Activated T-helper 2 cell treated with anti-CD3 and anti-CD28 coated beads, Interferon-gamma antibody, Interleukin-2, Interleukin-4, amounts not matched to agents 10 μg/mL and 5 μg/mL and 100 μg/mL, durations not matched to agents 14 hours and 24 hours and 36 hours (primary cell): ENCODE measurements around the gene EDNRA. TPM values are rescaled to one million over a fixed set of nuclear protein-coding genes. Genes with fewer than 3 reads are reported as not detected.

Source experiments
- DNase-seq: peaks from one replicate; pipeline ENCODE4 v3.0.0; 2021; ENCODE audit warnings: low spot score
- H3K27ac Mint-ChIP-seq: one replicate; pipeline ENCODE4 v1.8.0; 2021; ENCODE audit warnings: mixed read lengths
- H3K27me3 Mint-ChIP-seq: one replicate; pipeline ENCODE4 v1.8.0; 2021; ENCODE audit warnings: low read depth, mixed read lengths
- H3K36me3 Mint-ChIP-seq: one replicate; pipeline ENCODE4 v1.8.0; 2021; ENCODE audit warnings: low read depth, mixed read lengths
- H3K4me1 Mint-ChIP-seq: one replicate; pipeline ENCODE4 v1.8.0; 2021; ENCODE audit warnings: low read depth, mixed read lengths
- H3K4me3 Mint-ChIP-seq: one replicate; pipeline ENCODE4 v1.8.0; 2021; ENCODE audit warnings: low read depth, mild to moderate bottlenecking, moderate library complexity, mixed read lengths
- H3K9me3 Mint-ChIP-seq: one replicate; pipeline ENCODE4 v1.8.0; 2021; ENCODE audit warnings: mixed read lengths
- intact Hi-C: fragments of 100-400 bp; cut with micrococcal nuclease; formaldehyde crosslinking; loops from one replicate; pipeline ENCODE4 v1.15.1; 2023
- total RNA-seq: library from RNA; stranded (reverse); gene quantifications from 2 replicates; pipeline ENCODE4 v1.2.3, GENCODE V29; 2022

The EDNRA gene
- total RNA-seq, 1 donor from 2014 or later = not detected

DNA sequence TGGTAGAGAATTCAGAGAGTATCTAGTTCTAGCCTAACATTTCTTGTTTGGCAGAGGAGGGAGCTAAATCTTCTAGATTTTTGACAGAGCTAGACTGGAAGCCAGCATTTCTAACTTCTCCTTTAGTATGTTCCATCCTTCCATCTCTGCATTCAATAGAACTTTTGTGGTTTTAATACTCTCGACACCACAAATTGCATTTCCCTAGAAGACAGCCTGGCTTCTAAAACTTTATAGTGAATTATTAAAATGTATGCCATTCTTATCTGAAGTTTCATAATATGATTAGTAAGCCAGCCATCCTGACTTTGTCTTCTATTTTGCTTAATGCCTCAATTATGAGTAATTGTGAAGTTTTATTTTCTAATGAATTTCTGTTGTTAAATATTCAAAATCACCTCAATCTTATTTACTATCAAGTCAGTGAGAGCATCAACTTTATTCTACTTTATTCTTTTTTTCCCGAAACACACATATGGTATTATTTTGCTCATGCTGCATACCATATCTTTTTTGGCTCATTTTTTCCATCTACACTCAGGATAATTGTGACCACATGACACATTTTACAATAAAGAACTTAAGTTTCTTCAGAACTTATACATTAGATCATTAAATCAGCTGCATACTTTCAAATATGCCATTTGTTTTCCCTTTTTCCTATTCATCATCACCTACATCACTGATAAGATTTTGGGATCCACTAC, 30.2 kb downstream of the EDNRA start:
- Mint-ChIP-seq H3K27me3 (peaks cover 10% of the 10 kb centered on the region), H3K9me3 (no peaks in the 10 kb centered on the region), H3K36me3 (no peaks in the 10 kb centered on the region), H3K4me1 (no peaks in the 10 kb centered on the region), H3K4me3 (no peak overlapping the region), H3K27ac (no peak overlapping the region)
- DNase-seq = no peak
- intact Hi-C loops = loop anchor here (10.0 kb wide), 1 partner anchor 194 kb away; no protein-coding TSS in a partner anchor

DNA sequence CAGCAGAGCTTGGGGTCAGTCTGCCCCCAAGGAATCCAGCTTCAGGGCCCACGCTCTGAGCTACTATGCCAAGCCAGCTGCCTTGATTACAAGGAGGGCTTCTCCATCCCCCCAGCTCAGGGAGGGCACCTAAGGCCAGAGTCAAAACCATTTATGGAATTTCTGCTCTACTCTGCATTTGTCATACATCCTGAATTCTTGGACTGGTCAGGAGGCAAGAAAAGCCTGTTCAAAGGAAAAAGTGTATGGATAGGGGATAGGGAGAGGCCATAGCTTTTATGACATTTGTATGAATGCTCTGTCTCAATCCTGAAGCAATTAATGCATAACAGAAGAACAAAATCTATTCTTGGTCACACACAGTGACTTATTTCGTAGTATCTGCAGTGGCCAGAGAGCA, 32.2 kb downstream of the EDNRA start:
- Mint-ChIP-seq H3K9me3 (no peaks in the 10 kb centered on the region), H3K27ac (no peak overlapping the region), H3K36me3 (no peaks in the 10 kb centered on the region), H3K4me3 (no peak overlapping the region), H3K4me1 (no peaks in the 10 kb centered on the region), H3K27me3 (peaks cover 10% of the 10 kb centered on the region)
- intact Hi-C loops = loop anchor here (10.0 kb wide), 1 partner anchor 192 kb away; no protein-coding TSS in a partner anchor
- DNase-seq = no peak

GRCh38 chr4:147513952-147514351, 33.1 kb downstream of the EDNRA start:
- intact Hi-C loops = loop anchor here (10.0 kb wide), 1 partner anchor 191 kb away; no protein-coding TSS in a partner anchor
- H3K27ac Mint-ChIP-seq = no peak overlapping the region
- H3K36me3 Mint-ChIP-seq = no peaks in the 10 kb centered on the region
- H3K9me3 Mint-ChIP-seq = no peaks in the 10 kb centered on the region
- peaks cover 8% of the 10 kb centered on the region for H3K27me3 Mint-ChIP-seq
- no peak overlapping the region for H3K4me3 Mint-ChIP-seq
- no peak for DNase-seq
- H3K4me1 Mint-ChIP-seq = no peaks in the 10 kb centered on the region

GRCh38 chr4:147515220-147515936, 34.5 kb downstream of the EDNRA start:
- intact Hi-C loops = loop anchor here (10.0 kb wide), 1 partner anchor 189 kb away; no protein-coding TSS in a partner anchor
- Mint-ChIP-seq H3K4me3 (no peak overlapping the region), H3K36me3 (no peaks in the 10 kb centered on the region)

GRCh38 chr4:147516133-147516532, 35.2 kb downstream of the EDNRA start:
- H3K4me3 Mint-ChIP-seq = no peak overlapping the region
- DNase-seq = no peak
- no peaks in the 10 kb centered on the region for H3K36me3 Mint-ChIP-seq
- no peak overlapping the region for H3K27ac Mint-ChIP-seq
- H3K9me3 Mint-ChIP-seq = no peaks in the 10 kb centered on the region
- intact Hi-C loops = loop anchor here (10.0 kb wide), 1 partner anchor 189 kb away; no protein-coding TSS in a partner anchor
- H3K4me1 Mint-ChIP-seq = no peaks in the 10 kb centered on the region
- H3K27me3 Mint-ChIP-seq = peaks cover 8% of the 10 kb centered on the region

More at GRCh38 chr4:147515220-147515936, 34.5 kb downstream of the EDNRA start:
- Mint-ChIP-seq H3K27ac (no peak overlapping the region), H3K9me3 (no peaks in the 10 kb centered on the region), H3K4me1 (no peaks in the 10 kb centered on the region), H3K27me3 (peaks cover 8% of the 10 kb centered on the region)
- no peak for DNase-seq

DNA sequence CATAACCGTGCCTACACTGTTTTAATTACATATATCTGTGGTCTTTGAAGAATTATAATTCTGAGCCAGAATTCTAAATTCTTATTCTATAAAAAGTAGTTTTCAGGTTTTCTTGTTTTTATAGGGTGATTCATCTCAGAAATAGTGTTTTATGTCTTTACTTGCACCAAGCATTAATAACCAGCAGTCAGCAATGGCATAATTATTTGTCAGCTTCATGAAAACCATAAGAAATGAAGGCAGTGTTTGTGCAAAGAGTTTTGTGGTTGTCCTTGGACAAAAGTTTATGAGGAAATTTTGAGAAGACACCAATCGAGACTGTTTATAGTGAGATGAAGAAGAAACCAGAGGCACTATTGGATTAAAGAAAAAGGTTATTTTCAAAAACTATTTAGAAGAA, 37.2 kb downstream of the EDNRA start:
- no peak overlapping the region for H3K27ac Mint-ChIP-seq
- no peak for DNase-seq
- H3K4me3 Mint-ChIP-seq = no peak overlapping the region
- H3K4me1 Mint-ChIP-seq = no peaks in the 10 kb centered on the region
- no peaks in the 10 kb centered on the region for H3K9me3 Mint-ChIP-seq
- intact Hi-C loops = loop anchor here (1.0 to 10.0 kb wide), 2 partner anchors 72 to 187 kb away; no protein-coding TSS in a partner anchor
- H3K36me3 Mint-ChIP-seq = no peaks in the 10 kb centered on the region
- peaks cover 1% of the 10 kb centered on the region for H3K27me3 Mint-ChIP-seq

DNA sequence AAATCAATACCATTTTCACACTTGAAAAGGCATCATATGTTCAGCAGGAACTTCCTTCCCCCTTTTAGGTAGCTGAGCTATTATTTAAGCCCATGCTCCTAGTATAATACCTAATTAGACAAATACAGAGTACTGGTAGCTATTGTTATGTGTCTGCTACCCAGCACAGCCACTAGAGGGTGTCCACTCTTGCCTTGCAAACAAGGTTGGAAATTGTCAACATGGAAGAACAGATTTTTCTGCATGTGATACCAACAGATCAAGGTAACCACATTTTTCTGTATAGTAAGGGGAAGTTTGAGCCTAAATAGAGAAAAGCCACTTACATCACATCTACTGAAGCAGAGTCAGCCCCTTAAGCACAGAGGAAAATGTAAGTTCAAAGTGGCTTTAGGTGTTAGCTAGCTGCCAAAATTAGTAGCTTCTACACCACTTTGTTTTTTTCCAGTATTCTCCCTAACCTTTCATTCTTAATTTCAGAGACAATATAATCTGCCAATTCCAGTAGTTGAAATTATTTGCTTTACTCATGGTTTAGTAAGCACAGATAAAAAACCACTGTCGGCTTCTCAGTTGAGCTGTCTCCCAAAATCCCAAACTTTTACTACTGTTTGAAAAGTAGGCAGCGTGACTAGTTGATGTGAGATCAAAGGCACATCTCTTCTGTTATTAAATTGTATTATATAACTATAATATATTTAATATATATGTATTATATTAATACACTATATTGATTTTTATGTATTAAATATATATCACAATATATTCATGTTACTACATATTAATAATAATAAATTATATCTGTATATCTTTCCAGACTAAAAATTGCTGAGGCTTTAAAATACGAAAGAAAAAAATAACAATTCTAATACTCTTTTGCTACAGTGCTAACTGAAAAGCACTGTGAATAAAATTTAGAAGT, 38.2 kb downstream of the EDNRA start:
- H3K27me3 Mint-ChIP-seq = peaks cover 1% of the 10 kb centered on the region

GRCh38 chr4:147524601-147525000, 43.7 kb downstream of the EDNRA start:
- peaks cover 11% of the 10 kb centered on the region for H3K27me3 Mint-ChIP-seq
- no peak for DNase-seq
- no peaks in the 10 kb centered on the region for H3K4me1 Mint-ChIP-seq
- no peak overlapping the region for H3K27ac Mint-ChIP-seq
- H3K36me3 Mint-ChIP-seq = no peaks in the 10 kb centered on the region
- no peaks in the 10 kb centered on the region for H3K9me3 Mint-ChIP-seq
- intact Hi-C loops = no loop called here
- no peak overlapping the region for H3K4me3 Mint-ChIP-seq

More for the DNA sequence above, 38.2 kb downstream of the EDNRA start:
- DNase-seq = peak; percentile 19
- no peaks in the 10 kb centered on the region for H3K4me1 Mint-ChIP-seq
- intact Hi-C loops = loop anchor here (1.0 to 10.0 kb wide), 3 partner anchors 71 to 347 kb away; no protein-coding TSS in a partner anchor
- no peak overlapping the region for H3K27ac Mint-ChIP-seq
- no peak overlapping the region for H3K4me3 Mint-ChIP-seq
- no peaks in the 10 kb centered on the region for H3K9me3 Mint-ChIP-seq
- no peaks in the 10 kb centered on the region for H3K36me3 Mint-ChIP-seq

- H3K4me1 Mint-ChIP-seq = no peaks in the 10 kb centered on the region
- peaks cover 11% of the 10 kb centered on the region for H3K27me3 Mint-ChIP-seq
- no peak for DNase-seq
- no peak overlapping the region for H3K27ac Mint-ChIP-seq
- intact Hi-C loops = no loop called here
- no peak overlapping the region for H3K4me3 Mint-ChIP-seq
- H3K9me3 Mint-ChIP-seq = no peaks in the 10 kb centered on the region
- H3K36me3 Mint-ChIP-seq = no peaks in the 10 kb centered on the region
These were observed 44.8 kb downstream of the EDNRA start for GRCh38 chr4:147525494-147526271.

DNA sequence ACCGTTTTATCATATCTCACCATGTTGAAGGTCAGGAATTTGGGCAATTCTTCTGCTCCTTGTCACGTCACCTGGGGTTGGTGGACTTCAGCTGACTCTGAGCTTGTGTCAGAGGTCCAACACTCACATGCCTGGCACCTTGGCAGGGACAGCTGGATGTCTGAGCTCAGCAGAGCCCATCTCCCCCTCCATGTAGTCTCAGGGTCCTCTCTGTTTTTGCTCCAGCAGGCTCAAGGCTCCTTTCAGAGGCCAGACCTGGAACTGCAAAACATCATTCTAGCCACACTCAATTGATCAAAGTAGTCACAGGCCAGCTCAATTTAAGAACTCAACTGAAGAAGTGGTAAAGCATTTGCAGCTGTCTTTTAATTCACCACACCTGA, 45.4 kb downstream of the EDNRA start:
- H3K27me3 Mint-ChIP-seq = peaks cover 11% of the 10 kb centered on the region
- no peak overlapping the region for H3K4me3 Mint-ChIP-seq
- H3K36me3 Mint-ChIP-seq = no peaks in the 10 kb centered on the region
- no peak overlapping the region for H3K27ac Mint-ChIP-seq
- H3K9me3 Mint-ChIP-seq = no peaks in the 10 kb centered on the region
- intact Hi-C loops = no loop called here
- no peak for DNase-seq
- H3K4me1 Mint-ChIP-seq = no peaks in the 10 kb centered on the region

DNA sequence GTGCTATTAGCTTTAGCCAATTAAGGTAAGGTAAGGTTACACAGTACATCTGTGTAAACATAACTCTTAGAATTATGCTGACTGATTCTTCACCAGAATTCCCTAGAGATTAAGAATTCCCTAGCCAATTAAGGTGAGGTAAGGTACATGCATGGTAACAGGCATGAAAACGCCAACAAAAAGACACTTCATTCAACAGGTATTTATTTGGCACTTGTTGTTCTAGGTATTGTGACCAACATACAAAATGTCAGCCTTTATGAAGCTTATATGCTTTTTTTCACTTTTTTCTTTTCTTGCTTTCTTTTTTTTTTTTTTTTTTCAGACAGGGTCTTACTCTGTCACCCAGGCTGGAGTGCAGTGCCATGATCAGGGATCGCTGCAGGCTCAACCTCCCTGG, 47.2 kb downstream of the EDNRA start:
- no peak overlapping the region for H3K27ac Mint-ChIP-seq
- no peak overlapping the region for H3K4me3 Mint-ChIP-seq
- intact Hi-C loops = no loop called here
- no peaks in the 10 kb centered on the region for H3K4me1 Mint-ChIP-seq
- H3K27me3 Mint-ChIP-seq = peaks cover 10% of the 10 kb centered on the region
- no peaks in the 10 kb centered on the region for H3K9me3 Mint-ChIP-seq
- DNase-seq = no peak
- H3K36me3 Mint-ChIP-seq = no peaks in the 10 kb centered on the region

- Mint-ChIP-seq H3K36me3 (no peaks in the 10 kb centered on the region), H3K4me3 (no peak overlapping the region), H3K9me3 (no peaks in the 10 kb centered on the region), H3K27ac (no peak overlapping the region), H3K4me1 (no peaks in the 10 kb centered on the region), H3K27me3 (peaks cover 12% of the 10 kb centered on the region)
- intact Hi-C loops = no loop called here
- no peak for DNase-seq
These were observed 49.2 kb downstream of the EDNRA start for GRCh38 chr4:147530134-147530533.
